HG02798 (cell line): ENCODE data around the gene LARP4.
"Not testable (repeated sequence)": the region's sequence is repeated elsewhere in the genome, so short reads cannot be mapped to it uniquely, and the experiment has no call there.

ENCODE experiments used
- ATAC-seq: cut with Tn5 transposase; IDR thresholded peaks from one replicate; pipeline ENCODE4 v1.9.1; 2021; ENCODE audit warnings: mild to moderate bottlenecking; ENCODE audit not compliant: unreplicated experiment, poor library complexity

LARP4 gene

GRCh38 chr12:50520416-50521207, 119.9 kb downstream of the LARP4 start:
- no peak for ATAC-seq

DNA sequence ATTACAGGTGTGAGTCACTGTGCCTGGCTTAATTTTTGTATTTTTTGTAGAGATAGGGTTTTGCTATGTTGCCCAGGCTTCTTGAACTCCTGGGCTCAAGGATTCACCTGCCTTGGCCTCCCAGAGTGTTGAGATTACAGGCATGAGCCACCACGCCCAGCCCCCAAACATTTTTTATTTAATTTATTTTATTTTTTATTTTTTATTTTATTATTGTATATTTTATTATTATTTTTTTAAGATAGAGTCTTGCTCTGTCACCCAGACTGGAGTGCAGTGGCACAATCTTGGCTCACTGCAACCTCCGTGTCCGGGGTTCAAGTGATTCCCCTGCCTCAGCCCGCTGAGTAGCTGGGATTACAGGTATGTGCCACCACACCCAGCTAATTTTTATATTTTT, 121.1 kb downstream of the LARP4 start:
- ATAC-seq: not testable (repeated sequence)

DNA sequence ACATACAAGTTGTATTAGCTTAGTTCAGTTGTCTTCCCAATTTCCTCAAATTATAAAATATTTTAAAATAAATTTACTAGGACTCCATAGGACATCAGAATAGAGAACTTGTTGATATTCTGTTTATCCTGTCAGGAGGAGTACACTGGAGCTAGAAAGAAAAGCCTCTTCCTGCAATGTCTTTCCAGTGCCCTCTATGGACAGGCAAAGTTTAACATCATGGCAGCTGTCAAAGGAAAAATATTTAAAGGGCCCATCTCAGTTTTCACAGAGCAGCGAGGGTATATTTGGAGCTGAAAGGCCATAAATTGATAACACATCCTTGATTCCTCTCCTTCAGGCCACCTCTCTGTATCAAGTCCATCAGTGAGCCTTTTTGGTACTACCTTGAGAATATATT, 123.1 kb downstream of the LARP4 start:
- ATAC-seq: no peak

- ATAC-seq: no peak
Measured at GRCh38 chr12:50524621-50525020, 123.9 kb downstream of the LARP4 start.

GRCh38 chr12:50525422-50525821, 124.7 kb downstream of the LARP4 start:
- no peak for ATAC-seq

- no peak for ATAC-seq
Measured at GRCh38 chr12:50527359-50527726, 126.7 kb downstream of the LARP4 start.

GRCh38 chr12:50528800-50529199, 128.1 kb downstream of the LARP4 start:
- no peak for ATAC-seq

- ATAC-seq: no peak
Measured at GRCh38 chr12:50529345-50529744, 128.7 kb downstream of the LARP4 start.
